Endodermal cell (in vitro differentiated cells): ENCODE data around the gene TNS2. TPM values are rescaled to one million over a fixed set of nuclear protein-coding genes. Genes with fewer than 3 reads are reported as not detected.

Experiments
- DNase-seq: peaks from one replicate; pipeline ENCODE4 v3.0.0-alpha.2; 2017
- H3K27ac ChIP-seq: 2 replicates; pipeline ENCODE4 v1.5.1; 2013; ENCODE audit warnings: mild to moderate bottlenecking, low read depth, low read length, moderate library complexity
- H3K27me3 ChIP-seq: 2 replicates; pipeline ENCODE4 v1.6.1; 2013; ENCODE audit warnings: mild to moderate bottlenecking, low read length, moderate library complexity; ENCODE audit not compliant: insufficient read depth, control insufficient read depth, poor library complexity, severe bottlenecking
- H3K36me3 ChIP-seq: 2 replicates; pipeline ENCODE4 v1.7.0; 2013; ENCODE audit warnings: mild to moderate bottlenecking, low read length, moderate library complexity; ENCODE audit not compliant: control insufficient read depth, insufficient read depth
- H3K4me1 ChIP-seq: one replicate; pipeline ENCODE4 v1.7.0; 2013; ENCODE audit warnings: low read length; ENCODE audit not compliant: control insufficient read depth, insufficient read depth
- H3K4me3 ChIP-seq: 2 replicates; pipeline ENCODE4 v1.5.1; 2013; ENCODE audit warnings: mild to moderate bottlenecking, low read length, moderate library complexity
- H3K9ac ChIP-seq: 2 replicates; pipeline ENCODE4 v1.6.1; 2013; ENCODE audit warnings: mild to moderate bottlenecking, low read length, moderate library complexity; ENCODE audit not compliant: poor library complexity, severe bottlenecking; ENCODE audit errors: extremely low read depth
- H3K9me3 ChIP-seq: 2 replicates; pipeline ENCODE4 v1.6.1; 2013; ENCODE audit warnings: mild to moderate bottlenecking, low read length, moderate library complexity; ENCODE audit not compliant: control insufficient read depth
- H3K27ac Mint-ChIP-seq: 2 replicates; pipeline ENCODE4 v1.8.0; 2020; ENCODE audit warnings: mixed read lengths
- H3K27me3 Mint-ChIP-seq: 2 replicates; pipeline ENCODE4 v1.8.0; 2021; ENCODE audit warnings: mild to moderate bottlenecking, mixed read lengths; ENCODE audit not compliant: insufficient read depth
- H3K36me3 Mint-ChIP-seq: 2 replicates; pipeline ENCODE4 v1.8.0; 2020; ENCODE audit warnings: low read depth, mixed read lengths
- H3K4me1 Mint-ChIP-seq: 2 replicates; pipeline ENCODE4 v1.8.0; 2020; ENCODE audit warnings: mixed read lengths
- H3K4me3 Mint-ChIP-seq: 2 replicates; pipeline ENCODE4 v1.8.0; 2020; ENCODE audit warnings: mild to moderate bottlenecking, moderate library complexity, mixed read lengths
- H3K9me3 Mint-ChIP-seq: 2 replicates; pipeline ENCODE4 v1.8.0; 2020; ENCODE audit warnings: mild to moderate bottlenecking, mixed read lengths
- WGBS, 2 experiments: methylation state at CpG; one replicate each; pipeline versions ENCODE4 v1.1.5 to v1.1.7; 2013; ENCODE audit warnings: missing lambda C conversion rate in 2 of 2, mixed read lengths in 1 of 2; ENCODE audit not compliant: insufficient coverage in 1 of 2, insufficient read length in 1 of 2; 5-methylcytosine and 5-hydroxymethylcytosine counted together
- total RNA-seq, 2 donors: library from RNA; stranded (reverse); fragmentation: NEBNext Ultra II Directional in 1 of 2; extraction: Animal tissue kit (Norgen Biotek cat#: 25700) in 1 of 2; gene quantifications; 2 replicates in 1 of 2; 3 replicates in 1 of 2; pipeline ENCODE4 v1.2.1, GENCODE V29; 2021
- TF ChIP-seq, protein P1 (sequence below): fragments of 200-600 bp; sonication (generic); conservative IDR thresholded peaks from 2 replicates; pipeline ENCODE4 v1.5.0; 2021; ENCODE audit warnings: antibody characterized with exemption, mild to moderate bottlenecking

The TNS2 gene
- total RNA-seq, 2 donors from 2014 or later = 10.2 to 12.6 TPM

DNA sequence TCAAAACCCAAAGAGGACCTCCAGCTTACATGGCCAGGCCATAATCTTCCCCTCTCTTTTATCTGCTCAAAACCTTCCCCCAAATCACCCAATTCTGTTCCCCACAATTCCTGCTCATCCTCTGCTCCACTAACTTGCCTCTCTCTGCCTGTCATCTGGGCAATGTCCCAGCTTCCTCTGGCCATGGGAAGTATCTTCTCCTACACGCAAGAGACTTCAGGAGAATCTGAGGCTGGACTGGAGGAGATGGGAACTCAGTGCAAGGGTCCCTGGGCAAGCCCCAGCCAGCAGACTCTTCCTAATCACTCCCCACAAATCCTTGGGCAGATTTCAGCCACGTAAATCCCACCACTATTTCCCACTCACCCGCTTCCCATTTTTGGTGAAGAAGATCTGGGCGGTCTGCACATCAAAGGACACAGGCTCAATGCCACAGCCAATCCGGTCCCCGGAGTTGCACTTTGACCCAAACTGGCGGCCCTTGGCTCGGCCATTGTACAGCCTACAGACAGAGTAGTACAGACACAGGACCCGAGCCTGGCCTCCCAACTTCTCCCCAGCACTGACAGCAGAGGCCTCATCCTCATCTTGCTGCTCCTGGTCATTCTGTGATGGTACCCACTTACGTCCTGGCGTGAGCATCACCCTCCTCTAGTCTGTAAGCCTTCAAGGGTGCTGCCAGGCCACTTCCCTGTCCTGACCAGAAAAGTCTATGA, 24.6 kb downstream of the TNS2 start:
- Histone ChIP-seq H3K27ac (no peak overlapping the region), H3K9ac (no peak overlapping the region), H3K9me3 (no peaks in the 10 kb centered on the region), H3K27me3 (no peaks in the 10 kb centered on the region), H3K36me3 (peaks cover 45% of the 10 kb centered on the region), H3K4me1 (peaks cover 10% of the 10 kb centered on the region), H3K4me3 (no peak overlapping the region)
- peak; percentile 34 for DNase-seq
- H3K27ac Mint-ChIP-seq = no peak overlapping the region
- peaks cover 33% of the 10 kb centered on the region for H3K4me1 Mint-ChIP-seq
- H3K36me3 Mint-ChIP-seq = peaks cover 47% of the 10 kb centered on the region
- WGBS, 2 experiments = 90 to 93% methylated on average over 2 to 11 of the region's 11 CpGs
- TF ChIP-seq, protein P1, sequence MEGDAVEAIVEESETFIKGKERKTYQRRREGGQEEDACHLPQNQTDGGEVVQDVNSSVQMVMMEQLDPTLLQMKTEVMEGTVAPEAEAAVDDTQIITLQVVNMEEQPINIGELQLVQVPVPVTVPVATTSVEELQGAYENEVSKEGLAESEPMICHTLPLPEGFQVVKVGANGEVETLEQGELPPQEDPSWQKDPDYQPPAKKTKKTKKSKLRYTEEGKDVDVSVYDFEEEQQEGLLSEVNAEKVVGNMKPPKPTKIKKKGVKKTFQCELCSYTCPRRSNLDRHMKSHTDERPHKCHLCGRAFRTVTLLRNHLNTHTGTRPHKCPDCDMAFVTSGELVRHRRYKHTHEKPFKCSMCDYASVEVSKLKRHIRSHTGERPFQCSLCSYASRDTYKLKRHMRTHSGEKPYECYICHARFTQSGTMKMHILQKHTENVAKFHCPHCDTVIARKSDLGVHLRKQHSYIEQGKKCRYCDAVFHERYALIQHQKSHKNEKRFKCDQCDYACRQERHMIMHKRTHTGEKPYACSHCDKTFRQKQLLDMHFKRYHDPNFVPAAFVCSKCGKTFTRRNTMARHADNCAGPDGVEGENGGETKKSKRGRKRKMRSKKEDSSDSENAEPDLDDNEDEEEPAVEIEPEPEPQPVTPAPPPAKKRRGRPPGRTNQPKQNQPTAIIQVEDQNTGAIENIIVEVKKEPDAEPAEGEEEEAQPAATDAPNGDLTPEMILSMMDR = no peak
- no peaks in the 10 kb centered on the region for H3K27me3 Mint-ChIP-seq
- no peak overlapping the region for H3K4me3 Mint-ChIP-seq
- no peaks in the 10 kb centered on the region for H3K9me3 Mint-ChIP-seq

DNA sequence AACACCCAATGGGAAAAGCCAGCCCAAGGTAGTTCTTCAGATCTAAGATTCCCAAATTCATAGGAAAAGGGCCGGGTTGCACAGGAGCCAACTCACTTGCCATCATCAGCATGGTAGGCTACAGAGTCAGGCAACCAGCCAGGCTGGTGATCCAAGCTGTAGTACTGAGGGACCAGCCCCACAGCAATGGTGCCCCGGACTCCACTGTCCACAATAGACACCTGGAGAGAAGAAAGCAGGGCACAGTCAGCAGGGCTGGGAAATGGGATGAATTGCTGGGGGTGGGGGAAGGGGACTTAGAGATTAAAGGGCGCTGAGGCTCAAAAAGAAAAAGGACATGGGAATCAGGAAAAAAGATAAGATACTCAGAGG, 25.1 kb downstream of the TNS2 start:
- H3K27ac Mint-ChIP-seq = no peak overlapping the region
- H3K4me1 Mint-ChIP-seq = peaks cover 31% of the 10 kb centered on the region
- TF ChIP-seq, protein P1 = no peak
- H3K9me3 Mint-ChIP-seq = no peaks in the 10 kb centered on the region
- no peak overlapping the region for H3K4me3 ChIP-seq
- no peak overlapping the region for H3K27ac ChIP-seq
- H3K36me3 Mint-ChIP-seq = peaks cover 47% of the 10 kb centered on the region
- peaks cover 10% of the 10 kb centered on the region for H3K4me1 ChIP-seq
- WGBS, 2 experiments = 91 to 92% methylated on average over 3 of the region's 3 CpGs
- H3K27me3 ChIP-seq = no peaks in the 10 kb centered on the region
- H3K9ac ChIP-seq = no peak overlapping the region
- peaks cover 45% of the 10 kb centered on the region for H3K36me3 ChIP-seq
- peaks cover 4% of the 10 kb centered on the region for H3K27me3 Mint-ChIP-seq
- no peak overlapping the region for H3K4me3 Mint-ChIP-seq
- no peaks in the 10 kb centered on the region for H3K9me3 ChIP-seq
- no peak for DNase-seq

DNA sequence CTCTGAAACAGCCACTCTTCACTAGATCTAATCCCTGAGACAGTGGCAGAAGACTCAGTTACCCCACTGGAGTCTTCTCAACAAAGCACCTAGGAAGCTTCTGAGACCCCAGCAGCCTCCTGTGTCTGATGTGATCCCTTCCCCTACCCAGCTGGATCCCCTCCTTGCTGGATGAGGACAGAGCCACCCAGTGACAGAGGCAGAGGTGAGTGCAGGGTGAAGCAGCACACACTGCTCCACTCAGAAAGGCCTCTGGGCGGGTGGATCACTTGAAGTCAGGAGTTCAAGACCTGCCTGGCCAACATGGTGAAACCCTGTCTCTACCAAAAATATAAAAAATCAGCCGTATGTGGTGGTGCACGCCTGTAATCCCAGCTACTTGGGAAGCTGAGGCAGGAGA, 26.6 kb downstream of the TNS2 start:
- H3K9me3 Mint-ChIP-seq = no peaks in the 10 kb centered on the region
- Histone ChIP-seq H3K27me3 (peaks cover 11% of the 10 kb centered on the region), H3K36me3 (peaks cover 42% of the 10 kb centered on the region), H3K4me3 (no peak overlapping the region), H3K4me1 (peaks cover 7% of the 10 kb centered on the region), H3K9me3 (no peaks in the 10 kb centered on the region), H3K9ac (no peak overlapping the region), H3K27ac (no peak overlapping the region)
- H3K27me3 Mint-ChIP-seq = peaks cover 18% of the 10 kb centered on the region
- H3K4me1 Mint-ChIP-seq = peaks cover 23% of the 10 kb centered on the region
- 75 to 91% methylated on average over 1 to 3 of the region's 3 CpGs for WGBS, 2 experiments
- peaks cover 45% of the 10 kb centered on the region for H3K36me3 Mint-ChIP-seq
- TF ChIP-seq, protein P1 = no peak
- H3K4me3 Mint-ChIP-seq = no peak overlapping the region
- H3K27ac Mint-ChIP-seq = no peak overlapping the region
- DNase-seq = no peak
